ENCODE measurements around the gene SSC5D. TPM values are rescaled to one million over a fixed set of nuclear protein-coding genes. Genes with fewer than 3 reads are reported as not detected.

SSC5D gene
- total RNA-seq, 1 experiment from 2014 or later = 3.2 TPM

- no peak for DNase-seq
- H3K23ac ChIP-seq (ENCODE audit: insufficient read length, low read depth, low read length) = no peak overlapping the region
- H3K23me2 ChIP-seq (ENCODE audit: insufficient read length, low read depth, low read length, poor library complexity, severe bottlenecking) = peaks cover 5% of the 10 kb centered on the region
- no peak overlapping the region for H4K5ac ChIP-seq (ENCODE audit: insufficient read length, low read depth, low read length)
- no peak overlapping the region for H2BK20ac ChIP-seq (ENCODE audit: low read depth, low read length, poor library complexity, severe bottlenecking)
- H3K79me2 ChIP-seq (ENCODE audit: insufficient read depth, low read length) = 0 out of 2 replicates have a peak, but pooled peaks cover 4% of the 10 kb centered on the region
- no peak overlapping the region for H3K14ac ChIP-seq (ENCODE audit: insufficient read depth, low read length)
- no peak overlapping the region for H2BK120ac ChIP-seq (ENCODE audit: low read depth, low read length, poor library complexity, severe bottlenecking)
- no peak overlapping the region for H3K4me2 ChIP-seq (ENCODE audit: insufficient read depth, insufficient read length, low read length)
- Mint-ChIP-seq H3K36me3 (ENCODE audit: insufficient read depth in 1 of 3, low read depth in 3 of 3) (peaks cover 16 to 18% (median 18%) of the 10 kb centered on the region in 3 experiments), H3K4me1 (peaks cover 13 to 32% of the 10 kb centered on the region in 2 experiments), H3K4me3 (no peak overlapping the region; a peak in 1 of 5 replicates), H3K27me3 (ENCODE audit: low read depth) (peaks cover 3% of the 10 kb centered on the region), H3K9me3 (peaks cover 0 to 3% of the 10 kb centered on the region in 2 experiments; a peak in 1 of 5 replicates), H3K27ac (no peak overlapping the region)
- peaks cover 5% of the 10 kb centered on the region; the same call in 1 of the 2 replicates for H3K4me1 ChIP-seq (ENCODE audit: insufficient read depth, low read length)
- H3K9ac ChIP-seq (ENCODE audit: extremely low read depth, insufficient read length, low read length) = no peak overlapping the region
- H3T11ph ChIP-seq (ENCODE audit: low read length) = no peak overlapping the region
- WGBS (ENCODE audit: extremely low coverage, insufficient read length, low lambda C conversion rate) = no CpG with 5 or more reads among the region's 16 CpGs
- no peak overlapping the region for H3K56ac ChIP-seq (ENCODE audit: insufficient read length, low read depth, low read length)
- no peaks in the 10 kb centered on the region for H3K27me3 ChIP-seq (ENCODE audit: insufficient read depth, low read length)
- no peak overlapping the region for H3K4ac ChIP-seq (ENCODE audit: low read depth, low read length)
- no peak overlapping the region for H2AFZ ChIP-seq (ENCODE audit: low read length)
- H3K9me3 ChIP-seq (ENCODE audit: control insufficient read depth, low read depth, low read length) = no peaks in the 10 kb centered on the region
- no peak overlapping the region for H2AK5ac ChIP-seq (ENCODE audit: insufficient read length, low read length)
- H4K8ac ChIP-seq (replicated peaks; ENCODE audit: insufficient read length, low read depth, low read length) = no peak overlapping the region
- H3K79me1 ChIP-seq (ENCODE audit: insufficient read depth, low read depth, low read length, poor library complexity, severe bottlenecking) = no peaks in the 10 kb centered on the region
- no peak overlapping the region for H2BK12ac ChIP-seq (ENCODE audit: insufficient read length, low read depth, low read length)
- no peak overlapping the region for H2BK5ac ChIP-seq (ENCODE audit: insufficient read length, low read length)
- no peak overlapping the region for H3K27ac ChIP-seq (ENCODE audit: insufficient read length, low read depth, low read length)
- H4K20me1 ChIP-seq (ENCODE audit: control insufficient read depth, insufficient read depth, insufficient read length) = no peaks in the 10 kb centered on the region
- no peak for TF ChIP-seq CTCF (conservative IDR thresholded peaks at IDR 0.05)
- H2BK15ac ChIP-seq (ENCODE audit: low read depth, low read length) = no peak overlapping the region
- no peak overlapping the region for H4K91ac ChIP-seq (ENCODE audit: insufficient read length, low read depth, low read length)
- no peak overlapping the region for H3K18ac ChIP-seq (ENCODE audit: insufficient read length, low read depth, low read length)
Measured at GRCh38 chr19:55457683-55458457, 30.4 kb upstream of the SSC5D start.

Measured in H9 (cell line).